CD4-positive, alpha-beta T cell treated with Interleukin-15 for 4 hours (primary cell): Measurements from ENCODE around the gene RCN2.
A peak's percentile ranks its signal among the peaks of the same experiment; 100 is the strongest.

Source experiments
- DNase-seq: peaks from one replicate; pipeline ENCODE4 v3.0.0-alpha.2; 2020; ENCODE audit warnings: low spot score

The RCN2 gene

GRCh38 chr15:76973906-76974305 is 42.4 kb downstream of the RCN2 start:
- no peak for DNase-seq

DNA sequence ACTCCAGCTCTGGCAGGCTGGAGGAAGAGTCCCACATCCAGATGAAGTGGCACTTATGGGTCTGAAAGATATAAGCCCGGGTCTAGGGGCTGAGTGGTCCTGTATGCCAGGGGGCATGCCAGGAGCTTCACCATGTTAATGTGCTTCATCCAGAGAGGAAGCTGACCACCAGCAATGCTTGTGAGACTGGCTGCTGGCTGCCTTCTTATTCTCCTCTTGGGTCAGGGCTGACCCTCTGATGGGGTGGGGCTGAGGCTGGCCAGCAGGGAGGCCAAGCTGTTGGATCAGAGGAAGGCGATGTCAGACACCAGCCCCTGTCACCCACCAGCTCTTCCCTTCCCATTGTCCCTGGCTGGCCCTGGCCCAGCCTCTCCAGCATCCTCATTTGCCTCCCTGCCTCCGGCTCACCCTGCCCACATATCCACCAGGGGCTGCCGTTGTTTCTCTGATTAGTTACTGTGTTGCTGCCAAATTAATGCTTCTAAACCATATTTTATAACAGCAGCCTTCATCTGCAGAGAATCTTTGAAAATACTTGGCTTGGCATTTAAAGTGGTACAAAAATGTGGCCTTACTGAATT is 43.0 kb downstream of the RCN2 start:
- DNase-seq: no peak

GRCh38 chr15:76976141-76976540 is 44.6 kb downstream of the RCN2 start:
- DNase-seq: no peak

DNA sequence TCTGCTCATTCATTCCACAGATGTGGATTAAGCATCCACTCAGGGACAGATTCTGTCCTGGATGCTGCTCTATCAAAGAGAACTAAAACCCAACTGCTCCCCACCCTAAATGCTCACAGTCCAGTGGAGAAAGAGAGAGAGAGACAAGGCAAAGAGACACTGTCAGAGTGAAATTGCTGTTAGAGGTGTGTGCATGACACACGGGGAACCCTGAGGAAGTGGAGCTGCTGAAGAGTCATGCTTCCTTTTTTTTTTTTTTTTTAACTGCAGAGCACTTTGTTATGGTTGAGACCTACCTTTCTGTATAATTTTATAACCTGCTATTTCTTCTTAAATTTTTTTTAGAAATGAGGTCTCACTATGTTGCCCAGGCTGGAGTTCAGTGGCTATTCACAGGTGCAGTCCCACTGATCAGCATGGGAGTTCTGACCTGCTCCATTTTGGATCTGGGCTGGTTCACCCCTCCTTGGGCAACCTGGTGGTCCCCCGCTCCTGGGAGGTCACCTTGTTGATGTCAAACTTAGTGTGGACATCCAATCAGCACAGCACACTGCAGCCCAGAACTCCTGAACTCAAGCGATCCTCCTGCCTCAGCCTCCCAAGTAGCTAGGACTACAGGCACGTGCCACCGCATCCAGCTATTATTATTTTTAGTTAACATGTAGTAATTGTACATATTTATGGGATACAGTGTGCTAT is 45.2 kb downstream of the RCN2 start:
- peak; percentile 30 for DNase-seq

DNA sequence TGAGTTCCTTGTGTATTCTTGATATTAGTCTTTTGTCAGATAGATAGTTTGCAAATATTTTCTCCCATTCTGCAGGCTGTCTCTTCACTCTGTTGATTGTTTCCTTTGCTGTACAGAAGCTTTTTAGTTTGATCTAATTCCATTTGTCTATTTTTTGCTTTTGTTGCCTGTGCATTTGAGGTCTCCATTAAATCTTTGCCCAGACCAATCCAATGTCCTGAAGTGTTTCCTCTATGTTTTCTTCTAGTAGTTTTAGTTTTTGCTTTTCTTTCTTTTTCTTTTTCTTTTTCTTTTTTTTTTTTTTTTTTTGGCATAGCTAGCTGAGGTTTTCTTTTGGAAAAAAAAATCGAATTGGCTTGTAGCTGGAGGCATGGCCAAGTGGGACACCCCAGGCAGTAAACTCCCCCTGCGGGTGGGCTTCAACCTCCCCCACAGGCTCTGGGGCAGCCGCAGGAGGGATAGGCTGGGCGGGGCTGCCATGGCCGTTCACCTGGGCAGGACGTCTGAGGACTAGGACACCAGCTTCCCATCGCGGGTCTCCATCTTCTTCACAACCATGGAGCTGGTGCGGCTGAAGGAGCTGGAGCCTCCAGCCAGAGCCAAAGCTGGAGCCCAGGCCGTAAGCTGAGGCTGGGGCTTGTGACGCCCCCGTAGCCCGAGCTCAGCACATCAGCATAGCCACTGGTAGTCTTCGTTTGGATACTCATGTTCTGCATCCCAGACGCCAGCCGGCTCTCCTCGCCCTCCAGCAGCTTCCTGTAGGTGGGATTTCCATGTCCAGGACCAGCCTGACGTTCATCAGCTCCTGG is 47.2 kb downstream of the RCN2 start:
- DNase-seq: no peak

DNA sequence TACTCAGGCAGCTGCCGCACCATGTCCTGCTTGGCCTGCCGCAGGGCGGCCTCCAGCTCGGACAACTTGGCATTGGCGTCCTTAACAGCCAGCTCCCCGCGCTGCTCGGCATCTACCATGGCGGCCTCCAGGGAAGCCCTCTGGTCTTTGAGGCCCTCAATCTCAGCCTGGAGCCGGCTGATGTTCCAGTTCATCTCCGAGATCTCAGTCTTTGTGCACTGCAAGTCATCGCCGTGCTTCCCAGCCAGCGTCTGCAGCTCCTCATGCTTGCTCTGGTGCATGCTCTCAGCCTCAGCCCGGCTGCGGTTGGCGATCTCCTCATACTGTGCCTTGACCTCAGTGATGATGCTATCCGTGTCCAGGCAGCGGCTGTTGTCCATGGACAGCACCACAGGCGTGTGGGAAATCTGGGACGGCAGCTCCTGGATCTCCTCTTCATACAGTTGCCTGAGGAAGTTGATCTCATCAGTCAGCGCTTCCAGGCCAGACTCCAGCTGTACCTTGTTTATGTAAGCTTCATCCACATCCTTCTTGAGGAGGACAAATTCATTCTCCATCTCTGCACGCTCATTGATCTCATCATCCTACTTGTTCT is 47.9 kb downstream of the RCN2 start:
- no peak for DNase-seq

DNA sequence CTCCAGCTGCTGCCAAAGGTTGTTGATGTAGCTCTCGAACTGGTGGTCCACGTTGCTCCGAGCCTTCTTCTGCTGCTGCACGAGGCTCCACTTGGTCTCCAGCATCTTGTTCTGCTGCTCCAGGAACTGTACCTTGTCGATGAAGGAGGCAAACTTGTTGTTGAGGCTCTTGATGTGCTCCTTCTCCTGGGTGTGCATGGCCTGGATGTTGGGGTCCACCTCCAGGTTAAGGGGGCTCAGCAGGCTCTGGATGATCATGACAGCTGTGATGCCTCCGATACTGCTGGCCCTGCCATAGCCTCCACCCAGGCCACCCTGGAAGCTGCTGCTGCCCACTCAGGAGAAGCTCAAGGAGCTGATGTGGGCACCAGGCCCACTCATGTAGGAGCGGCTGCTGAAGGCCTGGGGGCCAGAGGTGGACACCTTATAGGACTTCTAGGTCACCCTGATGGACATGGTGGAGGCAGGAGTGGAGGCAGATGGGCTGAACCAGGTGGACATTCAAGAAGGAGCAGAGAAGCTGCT is 48.5 kb downstream of the RCN2 start:
- DNase-seq: no peak

DNA sequence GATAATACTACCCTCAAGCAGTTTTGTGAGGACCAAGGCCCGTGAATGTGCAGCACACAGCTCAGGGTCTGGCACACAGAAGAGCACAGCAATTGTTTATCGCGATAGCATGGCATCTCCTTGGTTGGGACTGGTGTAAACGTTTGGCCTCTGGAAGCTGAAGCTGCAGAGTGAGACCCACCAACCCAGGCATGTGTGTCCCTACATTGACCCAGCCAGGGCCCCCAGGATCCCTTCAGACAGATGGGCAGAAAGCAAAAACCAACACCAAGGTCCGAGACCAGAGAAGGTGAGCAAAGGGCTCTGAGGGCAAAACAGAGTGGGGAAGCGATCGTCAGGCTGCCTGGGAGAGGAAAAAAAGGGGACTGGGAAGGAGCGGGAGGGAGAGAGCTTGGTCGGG is 50.8 kb downstream of the RCN2 start:
- DNase-seq: no peak

DNA sequence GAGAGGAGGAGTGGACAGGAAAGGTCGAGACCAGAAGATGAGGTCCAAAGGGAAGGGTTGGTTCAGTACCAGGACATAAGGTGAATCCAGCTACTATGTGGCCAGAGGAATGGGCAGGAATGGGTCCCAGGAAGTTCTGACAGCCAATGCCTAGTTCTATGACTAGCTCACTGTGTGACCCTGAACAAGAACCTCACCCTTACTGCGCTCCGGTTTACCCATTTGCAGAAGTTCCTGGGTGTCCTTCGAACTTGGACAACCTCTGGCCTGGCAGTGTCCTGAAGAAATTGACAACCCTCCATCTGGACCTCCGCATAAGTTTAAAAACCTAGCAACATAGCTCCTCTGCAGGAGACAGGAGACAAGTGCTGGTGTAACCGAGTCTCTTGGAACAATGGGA is 51.2 kb downstream of the RCN2 start:
- no peak for DNase-seq

DNA sequence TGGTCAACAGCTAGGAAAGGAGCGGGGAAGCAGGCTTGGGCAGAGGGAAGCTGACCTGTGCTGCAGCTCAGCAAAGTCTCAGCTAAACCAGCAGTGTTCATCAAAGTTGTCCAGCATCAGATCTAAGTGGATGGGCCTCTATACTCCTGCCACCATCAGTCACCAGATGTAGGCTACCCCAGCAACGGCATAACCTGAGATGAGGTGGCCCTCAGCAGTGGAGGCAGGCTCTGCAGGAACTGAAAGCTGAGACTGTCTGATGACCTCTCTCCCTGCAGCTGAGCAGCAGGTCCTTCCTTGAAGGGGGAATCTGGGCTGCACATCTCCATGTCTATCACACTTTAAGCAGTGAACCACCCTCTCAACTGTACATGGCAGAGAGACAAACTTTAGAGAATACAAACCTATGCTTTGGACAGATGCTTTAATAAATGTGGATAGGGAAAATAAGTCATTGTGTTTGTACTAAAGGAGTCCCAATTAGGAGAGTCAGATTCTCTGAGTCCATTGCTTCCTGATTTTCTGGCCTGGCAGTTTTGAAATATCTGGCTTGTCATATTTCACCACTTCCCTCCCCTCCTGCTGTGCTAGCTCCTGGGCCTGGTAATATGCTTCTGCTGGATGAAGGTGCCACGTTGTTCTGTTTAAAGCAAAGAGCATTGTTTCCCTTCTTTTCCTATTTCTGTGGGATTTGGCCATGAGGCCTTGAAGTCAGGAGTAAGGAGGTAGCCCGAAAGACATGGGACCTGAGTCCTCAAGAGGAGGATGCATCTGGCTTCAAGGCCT is 52.2 kb downstream of the RCN2 start:
- DNase-seq: no peak

DNA sequence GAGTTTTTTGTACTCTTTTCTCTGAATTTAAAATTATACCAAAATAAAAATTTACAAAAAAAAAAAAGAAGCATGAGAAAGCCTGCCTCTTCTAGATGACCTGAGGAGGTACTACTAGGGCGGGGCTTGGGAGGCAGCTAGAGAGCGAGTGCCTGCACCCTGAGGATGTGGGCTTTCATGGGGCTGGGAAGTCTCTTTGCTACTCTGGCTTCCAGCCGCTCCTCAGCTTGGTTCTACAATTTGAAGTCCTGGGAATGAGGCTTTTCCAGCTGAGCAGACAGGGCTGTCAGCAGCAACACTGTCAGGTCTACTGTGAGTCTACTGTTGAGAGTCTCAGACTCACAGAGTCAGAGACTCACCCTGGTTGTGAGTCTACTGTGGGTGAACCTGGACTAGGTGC is 55.2 kb downstream of the RCN2 start:
- no peak for DNase-seq

DNA sequence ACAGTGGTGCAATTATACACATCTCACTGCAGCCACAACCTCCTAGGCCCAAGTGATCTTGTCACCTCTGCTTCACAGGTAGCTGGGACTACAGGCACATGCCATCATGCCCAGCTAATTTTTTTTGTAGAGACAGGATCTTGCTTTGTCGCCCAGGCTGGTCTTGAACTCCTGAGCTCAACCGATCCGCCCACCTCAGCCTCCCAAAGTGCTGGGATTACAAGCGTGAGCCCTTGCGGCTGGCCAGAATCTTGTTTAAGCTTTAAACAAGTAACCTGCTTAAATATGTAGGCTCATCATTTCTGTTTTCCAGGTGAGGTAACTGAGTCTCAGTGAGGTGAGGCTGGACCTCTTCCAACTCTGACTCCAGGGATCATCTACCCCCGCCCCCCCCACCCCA is 55.7 kb downstream of the RCN2 start:
- no peak for DNase-seq

DNA sequence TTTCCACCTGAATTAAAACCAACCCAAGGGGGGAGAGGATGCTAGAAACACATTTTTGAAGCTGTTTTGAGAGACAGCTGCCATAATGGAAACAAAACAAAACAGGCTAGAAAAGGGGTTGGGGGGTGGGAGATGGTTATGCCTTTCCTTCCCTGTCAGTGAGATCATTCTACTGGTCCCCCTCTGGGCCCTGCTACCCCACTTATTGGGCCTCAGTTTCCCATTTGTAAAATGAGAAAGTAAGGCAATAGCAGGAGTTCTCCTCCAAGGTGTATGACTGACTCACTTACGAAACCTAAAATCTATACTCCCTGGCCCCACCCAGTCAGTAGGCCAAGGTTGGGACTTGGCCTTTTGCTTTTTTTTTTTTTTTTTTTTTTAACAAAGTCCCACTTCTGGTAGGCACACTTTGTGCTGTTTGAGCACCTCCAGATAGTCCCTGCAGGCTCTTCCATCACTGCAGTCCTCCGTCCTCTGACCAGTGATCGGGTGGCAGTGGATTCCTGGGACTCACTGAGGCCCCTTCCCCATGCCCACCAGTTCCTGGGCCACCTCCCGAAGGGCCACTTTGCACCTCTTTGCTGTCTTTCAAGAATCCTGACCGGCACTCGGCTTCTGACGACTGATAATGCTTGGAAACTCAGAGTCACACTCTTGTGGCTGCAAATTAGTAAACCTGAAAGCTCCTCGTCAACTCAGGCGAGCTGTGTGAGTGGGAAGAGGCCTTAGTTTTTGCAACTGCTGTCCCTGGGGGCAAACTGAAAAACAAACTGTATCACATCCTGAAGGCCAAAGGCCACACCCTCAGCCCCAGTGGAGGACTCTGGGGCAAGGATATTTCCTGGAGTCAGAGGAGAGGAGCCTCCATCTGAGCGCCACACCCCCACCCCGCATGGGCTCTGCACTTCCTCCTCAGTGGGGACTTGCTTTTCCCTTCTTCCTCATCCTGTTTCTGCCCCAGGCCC is 56.6 kb downstream of the RCN2 start:
- DNase-seq: no peak

GRCh38 chr15:76988867-76989780 is 57.6 kb downstream of the RCN2 start:
- no peak for DNase-seq

GRCh38 chr15:76991048-76991447 is 59.5 kb downstream of the RCN2 start:
- no peak for DNase-seq

DNA sequence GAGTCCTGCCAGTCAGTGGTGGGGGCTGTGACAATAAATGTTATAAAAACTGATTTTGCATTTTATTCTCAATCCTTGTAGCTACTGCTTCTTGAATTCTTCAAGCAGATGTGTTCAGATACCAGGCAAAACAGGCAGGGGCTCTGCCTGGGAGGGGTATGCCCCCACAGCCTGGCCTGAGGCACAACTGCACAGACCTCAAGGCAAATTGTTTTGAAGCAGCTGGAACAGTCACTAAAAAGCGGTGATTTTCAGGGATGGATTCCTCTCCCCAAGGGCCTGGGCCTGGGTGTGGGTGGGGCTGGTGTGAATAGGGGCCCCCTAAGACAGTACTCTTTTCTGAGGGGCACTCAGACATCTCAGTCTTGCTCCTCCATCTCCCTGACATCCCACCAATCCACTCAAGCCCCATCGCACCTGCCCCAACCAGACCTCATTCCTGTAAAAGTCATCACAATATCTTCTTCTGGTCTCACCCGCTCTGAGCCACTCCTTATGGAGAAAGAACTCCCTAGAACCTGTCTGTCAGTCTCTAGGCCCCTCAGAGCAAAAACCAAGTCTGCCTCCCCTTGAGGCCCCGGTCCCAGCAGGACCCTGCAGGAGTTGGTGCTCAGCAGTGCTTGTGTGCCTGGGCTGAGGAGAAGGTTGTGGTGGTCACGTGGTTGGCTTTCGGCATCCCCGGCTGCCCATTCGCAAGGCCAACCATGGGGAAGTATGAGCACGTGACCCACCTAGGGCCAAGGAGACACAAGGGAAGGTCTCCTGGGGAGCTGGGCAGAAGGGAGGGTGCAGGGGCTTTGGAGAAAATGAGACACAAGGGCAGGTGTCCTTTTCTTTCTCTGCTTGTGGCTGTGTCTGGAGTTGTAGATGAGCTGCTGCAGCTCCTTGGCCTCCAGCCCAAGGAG is 60.4 kb downstream of the RCN2 start:
- DNase-seq: no peak

GRCh38 chr15:76993114-76993725 is 61.7 kb downstream of the RCN2 start:
- no peak for DNase-seq

DNA sequence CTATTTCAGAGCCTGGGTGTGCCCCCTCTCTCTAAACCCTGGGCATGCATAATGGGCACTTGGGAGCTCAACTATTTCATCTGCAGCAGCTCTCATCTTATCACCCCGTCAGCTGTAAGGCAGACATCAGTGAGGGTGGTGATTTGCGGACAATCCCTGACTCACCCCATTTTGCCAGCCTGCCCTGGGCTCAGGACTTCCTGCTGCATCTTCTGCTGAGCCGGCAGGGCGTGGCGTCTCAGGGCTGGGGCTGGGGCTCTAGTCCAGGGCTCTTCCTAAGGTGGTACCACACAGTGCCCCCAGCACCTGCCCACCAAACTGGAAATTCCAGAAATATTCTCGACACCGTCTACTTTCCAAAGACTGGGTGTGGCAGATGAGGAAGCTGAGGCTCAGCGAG is 62.5 kb downstream of the RCN2 start:
- DNase-seq: peak; percentile 81
